HG03460 (cell line): Measurements from ENCODE around the gene DERA.
"Not testable (repeated sequence)": the region's sequence is repeated elsewhere in the genome, so short reads cannot be mapped to it uniquely, and the experiment has no call there.

Source experiments
- ATAC-seq: cut with Tn5 transposase; IDR thresholded peaks from one replicate; pipeline ENCODE4 v1.9.1; 2021; ENCODE audit not compliant: unreplicated experiment

Gene DERA

DNA sequence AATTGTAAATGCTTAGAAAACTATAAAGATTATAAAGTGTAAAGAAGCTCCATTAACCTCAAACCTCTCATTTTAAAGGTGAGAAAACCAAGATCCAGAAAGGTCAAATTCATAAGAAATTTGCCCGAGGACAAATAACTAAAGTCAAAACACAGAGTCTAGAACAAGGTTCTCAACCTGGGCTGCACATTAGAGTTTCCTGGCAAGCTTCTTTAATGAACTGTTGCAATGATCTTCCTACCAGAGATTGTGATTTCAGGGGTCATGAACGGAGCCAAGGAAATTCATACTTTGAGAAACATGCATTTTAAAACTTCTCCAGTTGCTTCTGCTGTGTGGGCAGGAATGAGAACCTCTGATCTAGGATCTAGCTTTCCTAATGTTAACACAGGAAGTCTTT, 86.8 kb downstream of the DERA start:
- ATAC-seq = no peak

DNA sequence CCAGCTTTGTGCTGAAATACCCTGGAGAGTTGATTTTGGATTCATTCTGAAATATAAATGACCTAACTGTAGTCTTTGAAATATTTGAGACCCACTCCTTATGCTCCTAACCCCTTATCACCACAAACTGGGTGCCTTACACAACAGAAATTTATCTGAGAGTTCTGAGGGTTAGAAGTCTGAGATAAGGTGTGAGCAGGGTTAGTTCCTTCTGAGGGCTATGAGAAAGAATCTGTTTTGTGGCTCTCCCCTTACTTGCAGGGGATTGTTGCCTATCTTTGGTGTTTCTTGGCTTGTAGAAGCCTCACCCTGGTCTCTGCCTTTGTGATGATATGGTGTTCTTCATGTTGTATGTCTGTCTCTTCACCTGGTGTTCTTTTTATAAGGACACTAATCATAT, 91.7 kb downstream of the DERA start:
- no peak for ATAC-seq

DNA sequence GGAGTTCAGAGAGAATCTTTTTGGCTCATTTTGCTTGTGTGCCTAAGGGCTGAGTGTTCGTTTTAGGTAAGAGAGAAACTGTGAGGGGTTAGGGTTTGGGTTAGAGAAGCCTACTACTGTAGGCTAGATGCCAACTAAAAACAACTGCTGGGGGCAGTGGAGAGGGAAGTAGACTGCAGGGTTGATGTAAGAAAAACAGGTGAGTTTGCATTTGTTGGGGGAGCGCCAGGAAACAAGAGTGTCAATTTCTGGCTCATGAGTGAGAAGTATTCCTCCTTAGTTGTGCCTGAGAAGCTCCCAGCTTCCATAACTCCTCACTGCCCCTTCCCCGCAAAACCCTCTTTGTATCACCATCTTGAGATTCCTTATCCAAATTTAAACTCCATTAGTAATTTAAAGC, 92.3 kb downstream of the DERA start:
- no peak for ATAC-seq

DNA sequence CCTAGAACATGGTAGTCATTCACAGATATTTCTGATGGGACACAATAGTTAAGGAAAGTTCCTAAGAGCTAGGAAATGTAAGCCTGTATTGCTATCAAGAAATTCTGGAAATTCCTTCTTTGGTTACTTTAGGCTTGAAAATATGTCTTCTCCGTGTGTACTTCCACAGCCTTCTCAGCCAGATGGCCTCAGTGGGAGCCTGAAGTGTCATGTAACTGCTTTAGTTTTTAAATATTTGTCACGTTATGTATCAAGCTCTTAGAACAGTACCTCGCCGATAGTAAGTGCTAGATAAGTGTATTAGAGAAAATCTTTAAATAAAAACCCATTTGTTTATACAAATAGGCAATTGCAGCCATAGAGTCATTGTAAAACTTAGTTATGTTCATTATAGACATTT, 95.6 kb downstream of the DERA start:
- no peak for ATAC-seq

DNA sequence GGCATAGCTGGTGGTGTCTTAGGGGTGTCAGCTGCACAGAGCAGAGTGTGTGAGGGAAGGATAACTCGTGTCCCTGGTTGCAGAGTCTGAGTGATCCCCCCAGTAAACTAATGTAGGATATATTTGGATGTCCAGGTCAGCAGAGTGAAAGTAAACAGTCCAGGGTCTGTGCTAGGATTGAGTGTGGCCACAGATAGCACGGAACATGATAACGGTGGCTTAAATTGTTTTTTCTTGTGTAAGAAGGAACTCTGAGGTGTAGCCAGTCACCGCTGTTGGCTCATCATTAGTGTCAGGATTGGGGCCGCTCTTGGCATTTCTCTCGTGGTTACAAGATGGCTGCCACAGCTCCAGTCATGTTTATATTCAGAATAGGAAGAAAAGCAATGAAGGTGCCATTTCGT, 97.3 kb downstream of the DERA start:
- ATAC-seq = no peak

DNA sequence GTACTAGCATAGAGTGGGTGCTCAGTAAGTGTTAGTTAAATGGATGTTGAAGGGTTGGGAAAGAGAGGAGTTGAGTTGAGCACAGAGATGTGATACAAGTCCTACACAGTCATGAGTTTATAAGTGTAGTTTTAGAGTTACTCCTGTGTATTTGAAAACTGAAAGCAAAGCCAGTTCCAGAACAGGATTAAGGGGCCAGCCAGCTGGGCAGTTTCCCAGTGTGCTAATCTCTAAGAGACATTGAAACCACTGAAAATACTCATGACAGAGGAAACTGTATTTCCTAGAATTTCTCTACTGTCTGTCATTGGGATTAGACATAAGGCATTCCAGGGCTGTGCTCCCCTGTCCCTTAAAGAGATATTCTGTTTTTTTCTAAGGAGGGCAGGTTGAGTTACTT, 101.0 kb downstream of the DERA start:
- no peak for ATAC-seq

DNA sequence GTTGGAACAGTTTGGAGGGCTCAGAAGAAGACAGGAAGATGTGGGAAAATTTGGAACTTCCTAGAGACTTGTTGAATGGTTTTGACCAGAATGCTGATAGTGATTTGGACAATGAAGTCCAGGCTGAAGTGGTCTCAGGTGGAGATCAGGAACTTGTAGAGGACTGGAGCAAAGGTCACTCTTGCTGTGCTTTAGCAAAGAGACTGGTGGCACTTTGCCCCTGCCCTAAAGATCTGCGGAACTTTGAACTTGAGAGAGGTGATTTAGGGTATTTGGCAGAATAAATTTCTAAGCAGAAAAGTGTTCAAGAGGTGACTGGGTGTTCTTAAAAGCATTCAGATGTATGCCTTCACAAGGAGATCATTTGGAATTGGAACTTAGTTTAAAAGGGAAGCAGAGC, 102.6 kb downstream of the DERA start:
- not testable (repeated sequence) for ATAC-seq

DNA sequence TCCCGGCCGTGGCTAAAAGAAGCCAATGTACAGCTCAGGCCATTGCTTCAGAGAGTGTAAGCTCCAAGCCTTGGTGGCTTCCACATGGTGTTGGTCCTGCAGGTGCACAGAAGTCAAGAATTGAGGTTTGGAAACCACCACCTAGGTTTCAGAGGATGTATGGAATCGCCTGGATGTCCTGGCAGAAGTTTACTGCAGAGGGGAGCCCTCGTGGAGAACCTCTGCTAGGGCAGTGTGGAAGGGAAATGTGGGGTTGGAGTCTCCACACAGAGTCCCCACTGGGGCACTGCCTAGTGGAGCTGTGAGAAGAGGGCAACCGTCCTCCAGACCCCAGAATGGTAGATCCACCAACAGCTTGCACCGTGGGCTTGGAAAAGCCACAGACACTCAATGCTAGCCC, 103.3 kb downstream of the DERA start:
- ATAC-seq = not testable (repeated sequence)

DNA sequence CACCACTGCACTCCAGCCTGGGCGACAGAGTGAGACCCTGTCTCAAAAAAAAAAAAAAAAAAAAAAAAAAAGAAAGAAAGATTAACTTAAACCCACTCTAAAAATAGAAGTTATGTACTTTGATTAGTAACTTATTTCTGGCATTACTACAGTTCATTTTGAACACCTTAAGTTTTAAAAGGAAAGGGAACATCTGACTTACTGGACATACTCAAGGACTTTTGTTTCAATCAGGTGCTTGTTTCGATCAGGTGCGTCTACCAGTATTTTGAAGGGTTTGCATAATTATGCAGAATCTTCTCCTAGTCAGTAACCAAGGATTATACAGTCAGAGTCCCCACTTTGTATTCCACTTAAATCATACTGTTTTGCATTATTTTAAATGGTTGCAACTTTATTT, 105.6 kb downstream of the DERA start:
- no peak for ATAC-seq

DNA sequence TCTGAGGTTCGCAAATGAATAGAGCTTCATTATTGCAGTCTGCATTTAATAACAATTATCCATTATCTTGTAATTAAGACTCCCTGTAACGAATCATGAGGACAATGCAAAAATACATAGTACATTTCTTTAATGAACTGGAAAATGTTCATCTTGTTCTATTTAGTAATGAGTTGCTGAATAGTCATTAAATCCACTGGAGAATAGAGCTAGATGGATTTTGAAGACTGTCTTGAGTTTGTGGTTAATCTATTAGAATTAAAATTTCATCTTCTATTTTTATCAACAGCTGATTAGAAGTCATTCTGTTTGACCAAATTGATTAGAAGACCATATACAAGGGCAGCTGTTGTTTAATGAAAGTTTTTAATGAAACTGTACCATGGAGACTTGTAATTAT, 107.2 kb downstream of the DERA start:
- ATAC-seq = no peak

DNA sequence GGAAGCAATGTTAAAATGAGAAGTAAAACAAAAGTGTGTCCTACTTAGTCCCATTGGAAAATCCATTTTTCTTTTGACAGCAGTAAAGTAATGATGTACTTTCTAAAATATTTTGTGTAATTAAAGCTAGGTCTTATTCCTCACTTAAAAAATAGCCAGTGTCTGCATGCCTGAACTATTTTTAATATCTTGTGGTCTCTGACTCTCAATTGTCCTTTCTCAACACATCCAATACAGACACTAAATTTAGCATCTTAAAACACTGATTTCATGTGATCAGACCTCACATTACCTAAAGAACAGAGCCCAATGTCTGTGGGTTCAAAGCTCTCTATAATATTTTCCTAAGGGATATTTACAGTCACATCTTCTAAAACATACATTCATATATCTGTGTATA, 108.0 kb downstream of the DERA start:
- ATAC-seq = no peak

DNA sequence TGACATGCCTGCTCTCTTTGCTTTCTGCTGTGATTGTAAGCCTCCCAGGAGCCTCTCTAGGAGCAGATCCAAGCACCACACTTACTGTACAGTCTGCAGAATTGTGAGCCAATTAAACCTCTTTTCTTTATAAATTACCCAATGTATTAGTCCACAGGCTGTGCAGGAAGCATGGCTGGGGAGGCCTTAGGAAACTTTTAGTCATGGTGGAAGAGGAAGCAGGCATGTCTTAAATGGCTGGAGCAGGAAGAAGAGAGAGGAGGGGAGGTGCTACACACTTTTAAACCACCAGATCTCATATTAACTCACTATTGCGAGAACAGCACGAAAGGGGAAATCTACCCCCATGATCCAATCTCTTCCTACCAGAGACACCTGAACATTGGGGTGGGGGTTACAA, 108.9 kb downstream of the DERA start:
- ATAC-seq = no peak

DNA sequence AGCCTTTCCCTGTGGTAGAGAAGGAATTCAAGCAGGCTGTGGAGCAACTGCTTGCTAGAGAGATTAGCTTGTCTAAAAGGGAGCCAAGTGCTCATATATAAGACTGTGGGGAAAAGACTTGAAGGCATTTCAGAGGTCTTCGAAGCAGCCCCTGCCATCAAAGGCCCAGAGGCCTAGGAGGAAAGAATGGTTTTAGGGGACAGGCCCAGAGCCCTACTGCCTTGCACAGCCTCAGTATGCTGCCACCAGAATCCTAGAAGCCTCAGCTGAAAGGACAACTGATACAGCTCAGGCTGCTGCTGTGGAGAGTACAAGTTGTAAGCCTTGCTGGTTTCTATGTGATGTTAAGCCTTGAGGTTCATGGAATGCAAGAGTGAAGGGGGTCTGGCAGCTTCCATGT, 109.9 kb downstream of the DERA start:
- ATAC-seq = no peak

DNA sequence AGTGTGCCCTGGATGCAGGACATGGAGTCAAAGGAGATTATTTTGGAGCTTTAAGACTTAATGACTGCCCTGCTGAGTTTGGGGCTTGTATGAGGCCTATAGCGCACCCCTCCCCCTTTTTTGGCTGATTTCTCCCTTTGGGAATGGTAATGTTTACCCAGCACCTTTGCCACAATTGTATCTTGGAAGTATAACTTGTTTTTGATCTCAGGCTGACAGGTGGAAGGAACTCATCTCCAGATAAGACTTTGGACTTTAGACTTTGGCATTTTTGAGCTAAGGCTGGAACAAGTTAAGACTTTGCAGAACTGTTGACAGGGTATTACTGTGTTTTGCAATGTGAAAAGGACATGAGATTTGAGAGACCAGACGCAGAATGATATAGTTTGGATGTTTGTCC, 110.5 kb downstream of the DERA start:
- no peak for ATAC-seq

DNA sequence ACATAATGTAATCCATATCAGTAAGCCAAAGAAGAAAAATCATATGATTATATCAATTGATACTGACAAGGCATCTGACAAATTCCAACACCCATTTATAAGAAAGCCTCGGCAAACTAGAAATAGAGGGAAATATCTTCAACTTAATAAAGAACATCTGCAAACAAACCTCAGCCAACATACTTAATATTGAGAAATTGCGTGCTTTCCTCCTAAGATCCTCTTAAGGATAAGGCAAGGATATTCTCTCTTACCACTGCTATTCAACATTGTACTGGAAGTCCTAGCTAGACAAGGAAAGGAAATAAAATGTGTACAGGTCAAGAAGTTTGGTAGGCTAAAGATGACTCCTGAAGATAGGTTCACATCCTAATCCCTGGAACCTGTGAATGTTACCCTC, 115.9 kb downstream of the DERA start:
- no peak for ATAC-seq

DNA sequence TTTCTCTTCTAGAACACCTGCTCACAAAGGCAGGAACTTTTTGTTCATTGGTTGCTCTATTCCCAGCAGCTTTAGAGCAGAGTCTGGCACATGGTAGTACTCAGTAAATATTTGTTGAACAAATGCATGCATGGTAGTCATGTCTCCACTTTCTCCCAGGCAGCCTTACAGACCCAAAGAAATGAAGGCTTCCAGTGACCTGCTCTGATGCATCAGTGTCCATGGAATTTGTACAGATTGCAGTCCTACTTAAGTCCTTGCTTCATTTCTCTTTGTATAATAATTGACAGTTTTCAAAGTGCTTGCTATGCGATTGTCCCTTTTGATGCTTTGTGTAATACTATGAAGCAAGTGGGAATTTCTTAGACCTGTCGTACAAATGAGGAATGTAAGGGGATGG, 119.6 kb downstream of the DERA start:
- no peak for ATAC-seq

DNA sequence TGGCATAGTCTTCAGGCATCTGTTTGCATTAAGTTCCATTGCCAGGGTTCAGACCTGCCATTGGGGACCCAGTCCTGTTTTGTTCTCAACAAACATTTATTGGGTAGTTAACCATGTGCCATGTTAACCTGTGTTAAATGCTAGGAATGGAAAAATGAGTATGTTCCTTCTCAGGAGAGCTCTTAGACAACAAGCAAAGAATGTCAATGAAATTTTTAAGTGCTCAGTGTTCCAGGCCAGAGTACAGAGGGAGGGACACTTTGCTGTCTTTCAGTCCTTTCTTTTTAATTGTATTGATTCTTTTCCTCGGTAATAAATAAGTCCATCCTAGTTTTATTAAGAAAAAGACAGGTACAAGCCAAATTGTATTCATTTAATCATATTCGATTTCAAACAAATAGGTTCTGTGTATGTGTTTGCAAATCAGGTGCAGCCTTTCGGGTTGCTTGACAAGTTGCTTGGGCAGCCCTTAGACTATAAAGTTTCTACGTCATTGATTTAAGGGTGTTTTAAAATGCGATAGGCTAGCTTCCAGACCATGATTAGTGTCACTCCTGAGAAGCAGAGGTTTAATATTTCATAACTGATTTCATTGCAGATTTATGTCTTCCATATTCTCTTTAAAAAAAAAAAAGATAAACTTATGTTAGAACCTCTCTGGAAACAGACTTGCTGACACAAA, 123.1 kb downstream of the DERA start:
- no peak for ATAC-seq

DNA sequence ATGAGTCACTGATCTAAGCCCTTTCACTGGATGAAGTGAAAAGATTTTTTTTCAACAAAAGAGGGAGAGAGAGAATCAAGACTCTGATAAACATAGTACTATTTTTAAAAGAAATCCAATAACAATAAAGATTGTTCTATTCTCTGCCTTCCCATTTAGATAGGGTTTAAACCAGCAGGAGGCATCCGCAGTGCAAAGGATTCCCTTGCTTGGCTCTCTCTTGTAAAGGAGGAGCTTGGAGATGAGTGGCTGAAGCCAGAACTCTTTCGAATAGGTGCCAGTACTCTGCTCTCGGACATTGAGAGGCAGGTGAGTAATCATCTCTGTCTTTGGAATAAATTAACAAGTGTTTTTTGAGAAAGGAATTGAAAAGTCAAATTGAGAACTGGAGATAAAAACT, 124.9 kb downstream of the DERA start:
- no peak for ATAC-seq

DNA sequence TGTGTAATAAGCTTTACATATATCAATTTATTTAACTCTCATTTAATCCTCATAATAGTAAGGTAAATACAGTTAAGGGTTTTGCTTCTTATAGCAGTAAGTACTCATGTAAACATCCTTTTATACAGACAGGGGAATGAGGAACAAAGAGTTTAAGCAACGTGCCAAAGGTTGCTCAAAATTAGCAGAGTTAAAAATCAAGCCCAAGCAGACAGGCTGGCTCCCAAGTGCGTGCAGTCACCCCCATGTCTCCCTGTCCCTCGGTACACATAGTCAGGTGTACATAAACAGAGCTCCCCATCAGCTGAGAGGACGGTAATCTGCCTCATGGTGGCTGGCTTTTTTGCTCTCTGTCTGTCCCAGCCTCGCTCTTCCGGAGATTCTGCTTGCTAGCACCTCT, 126.4 kb downstream of the DERA start:
- no peak for ATAC-seq

DNA sequence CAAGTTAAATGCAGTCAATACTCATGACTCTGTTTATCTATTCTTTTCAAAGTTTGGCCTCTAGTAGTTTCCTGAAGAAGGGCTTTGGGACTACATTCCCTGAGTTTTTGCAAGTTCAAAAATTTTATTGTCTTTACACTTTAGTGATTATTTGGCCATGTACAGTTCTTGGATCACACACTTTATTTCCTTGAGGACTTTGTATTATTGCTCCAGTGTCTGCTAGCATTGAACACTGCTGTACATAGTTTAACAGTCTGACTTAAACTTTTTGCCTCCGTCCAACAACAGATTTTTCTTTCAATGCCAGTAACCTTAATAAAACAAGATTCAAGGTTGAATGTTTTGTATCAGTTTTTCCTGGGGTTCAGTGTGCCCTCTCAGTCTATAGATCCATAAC, 132.3 kb downstream of the DERA start:
- no peak for ATAC-seq

DNA sequence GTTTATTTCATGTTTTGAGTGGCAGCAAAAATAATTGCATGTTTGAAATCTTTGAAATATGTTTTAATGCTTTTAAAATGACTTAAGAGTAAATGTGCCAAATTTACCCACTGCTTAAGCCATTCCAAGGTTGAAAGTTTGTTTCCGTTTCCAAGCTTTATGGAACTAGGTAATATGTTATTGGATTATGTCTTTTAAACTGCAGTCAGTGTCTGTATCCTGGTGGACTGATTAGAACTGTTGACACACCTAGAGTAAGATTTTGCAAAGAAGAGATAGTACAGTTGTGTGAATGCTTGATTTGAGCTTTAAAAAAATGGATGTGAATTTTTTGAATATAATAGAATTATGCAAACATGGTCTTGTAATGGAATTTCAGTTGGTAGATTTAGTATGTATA, 135.1 kb downstream of the DERA start:
- ATAC-seq = no peak

DNA sequence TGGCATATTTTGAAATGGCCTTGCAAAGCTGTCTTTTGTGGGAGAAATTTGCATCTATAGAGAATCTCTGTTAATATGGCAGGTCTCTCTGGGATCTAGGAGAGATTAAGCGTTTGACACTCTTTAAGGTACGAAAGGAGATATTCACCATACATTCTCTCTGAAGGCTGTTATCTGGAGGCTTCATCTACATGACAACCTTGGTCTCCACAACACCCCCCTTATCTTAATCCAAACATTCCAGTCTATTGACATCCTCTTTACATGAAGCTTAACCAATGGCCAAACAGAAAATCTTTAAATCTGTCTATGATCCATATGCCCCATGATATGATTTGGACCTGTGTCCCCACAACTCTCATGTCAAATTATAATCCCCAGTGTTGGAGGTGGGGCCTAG, 137.4 kb downstream of the DERA start:
- ATAC-seq = no peak

DNA sequence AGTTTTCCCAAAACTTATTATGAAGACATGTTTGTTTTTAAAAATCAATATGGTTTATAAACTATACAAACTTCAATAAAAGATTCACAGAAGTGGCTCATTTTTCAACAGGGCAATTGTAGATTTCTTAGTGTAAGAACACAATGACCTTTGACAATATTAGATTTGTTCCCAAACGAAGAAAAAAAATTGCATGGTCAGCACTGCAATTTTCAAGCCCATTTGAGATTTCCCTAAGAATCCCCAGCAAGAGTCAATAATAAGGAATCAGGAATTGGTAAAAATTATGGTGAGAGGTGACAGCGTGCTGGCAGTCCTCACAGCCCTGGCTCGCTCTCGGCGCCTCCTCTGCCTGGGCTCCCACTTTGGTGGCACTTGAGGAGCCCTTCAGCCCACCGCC, 145.8 kb downstream of the DERA start:
- no peak for ATAC-seq

DNA sequence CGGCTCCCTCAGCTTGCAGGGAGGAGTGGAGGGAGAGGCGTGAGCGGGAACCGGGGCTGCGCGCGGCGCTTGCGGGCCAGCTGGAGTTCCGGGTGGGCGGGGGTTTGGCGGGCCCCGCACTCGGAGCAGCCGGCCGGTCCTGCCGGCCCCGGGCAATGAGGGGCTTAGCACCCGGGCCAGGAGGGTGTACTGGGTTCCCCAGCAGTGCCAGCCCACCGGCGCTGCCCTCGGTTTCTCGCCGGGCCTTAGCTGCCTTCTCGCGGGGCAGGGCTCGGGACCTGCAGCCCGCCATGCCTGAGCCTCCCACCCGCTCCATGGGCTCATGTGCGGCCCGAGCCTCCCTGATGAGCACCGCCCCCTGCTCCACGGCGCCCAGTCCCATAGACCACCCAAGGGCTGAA, 146.2 kb downstream of the DERA start:
- ATAC-seq = not testable (repeated sequence)
